GM21576 (cell line): ENCODE data around the gene RAI1.

Source experiments
- ATAC-seq: cut with Tn5 transposase; IDR thresholded peaks from one replicate; pipeline ENCODE4 v1.9.1; 2021; ENCODE audit warnings: mild to moderate bottlenecking, moderate library complexity; ENCODE audit not compliant: unreplicated experiment

The RAI1 gene

DNA sequence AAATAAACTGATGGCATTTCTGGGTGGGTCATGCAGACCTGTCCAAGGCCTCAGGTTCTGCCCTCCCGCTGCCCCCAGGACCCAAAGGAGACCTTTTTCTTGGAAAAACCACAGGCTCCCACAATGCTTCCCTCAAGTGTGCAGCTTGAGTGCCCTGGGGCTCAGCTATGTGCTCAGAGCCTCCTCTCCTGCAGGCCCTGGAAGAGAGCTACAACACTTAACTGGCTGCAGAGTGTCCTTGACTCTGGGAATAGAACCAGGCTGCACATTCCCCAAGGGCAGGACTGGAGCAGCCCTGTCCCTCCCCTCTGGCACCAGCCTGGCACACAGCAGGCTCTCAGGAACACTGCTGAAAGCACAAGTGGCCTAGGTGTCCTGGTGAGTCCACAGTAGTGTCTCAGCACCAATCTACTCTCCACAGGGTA, 160.4 kb downstream of the RAI1 start:
- no peak for ATAC-seq

- no peak for ATAC-seq
These were observed 161.0 kb downstream of the RAI1 start for GRCh38 chr17:17842111-17842876.

- ATAC-seq = no peak
These were observed 161.8 kb downstream of the RAI1 start for GRCh38 chr17:17843096-17843495.

DNA sequence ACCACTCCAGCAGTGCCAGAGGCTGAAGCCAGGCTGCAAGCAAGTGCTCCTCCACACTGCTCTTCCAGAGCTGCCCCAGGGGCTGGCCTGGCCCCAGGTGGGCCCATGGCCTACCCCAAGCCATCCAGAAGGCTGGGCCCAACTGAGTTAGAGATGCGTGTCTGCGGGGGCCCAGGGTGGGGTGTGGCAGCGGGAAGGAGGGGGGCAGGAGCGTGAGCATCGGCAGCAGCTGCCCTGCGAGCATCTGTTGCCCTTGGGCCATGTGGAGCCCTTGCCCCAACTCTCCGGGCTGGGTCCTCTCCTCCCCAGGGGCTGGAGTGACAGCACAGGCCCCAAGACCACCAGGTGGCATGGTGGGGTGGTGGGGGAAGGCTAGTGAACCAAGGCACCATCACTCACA, 162.8 kb downstream of the RAI1 start:
- ATAC-seq = no peak

- ATAC-seq = no peak
These were observed 163.2 kb downstream of the RAI1 start for GRCh38 chr17:17844500-17844899.

DNA sequence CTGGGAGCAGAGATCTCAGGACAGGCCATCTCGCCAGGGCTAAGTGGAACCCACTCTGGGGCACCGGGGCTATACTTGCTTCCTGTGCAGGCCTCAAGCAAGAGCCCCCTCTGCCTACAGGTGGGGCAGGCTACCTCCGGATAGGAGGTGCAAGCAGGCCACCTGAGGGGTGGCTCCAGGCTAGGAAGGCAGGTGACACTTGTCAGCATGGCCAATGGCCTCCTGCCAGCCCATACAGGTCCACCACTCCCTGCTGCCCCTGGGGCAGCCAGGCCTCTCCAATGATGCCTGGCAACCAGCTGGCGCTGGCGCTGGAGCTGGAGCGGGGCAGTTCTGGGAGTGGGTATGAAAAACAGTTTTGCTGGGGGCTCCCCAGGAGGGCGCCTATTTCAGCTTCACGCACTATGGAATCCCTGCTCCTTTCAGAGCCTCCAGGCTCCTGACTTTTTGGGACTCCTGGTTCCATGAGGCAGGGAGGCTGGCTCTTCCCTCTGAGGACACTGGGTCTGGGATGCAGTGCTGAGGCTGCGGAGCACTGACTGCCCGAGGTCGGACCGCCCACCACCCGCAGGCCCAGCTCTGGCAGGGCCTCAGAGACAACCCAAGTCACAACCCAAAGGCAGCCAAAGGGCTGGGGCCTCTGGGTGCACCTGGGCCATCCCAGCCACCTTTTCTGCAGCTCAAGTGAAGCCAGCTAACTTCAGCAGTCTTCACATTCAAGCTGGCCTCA, 164.0 kb downstream of the RAI1 start:
- ATAC-seq = no peak

DNA sequence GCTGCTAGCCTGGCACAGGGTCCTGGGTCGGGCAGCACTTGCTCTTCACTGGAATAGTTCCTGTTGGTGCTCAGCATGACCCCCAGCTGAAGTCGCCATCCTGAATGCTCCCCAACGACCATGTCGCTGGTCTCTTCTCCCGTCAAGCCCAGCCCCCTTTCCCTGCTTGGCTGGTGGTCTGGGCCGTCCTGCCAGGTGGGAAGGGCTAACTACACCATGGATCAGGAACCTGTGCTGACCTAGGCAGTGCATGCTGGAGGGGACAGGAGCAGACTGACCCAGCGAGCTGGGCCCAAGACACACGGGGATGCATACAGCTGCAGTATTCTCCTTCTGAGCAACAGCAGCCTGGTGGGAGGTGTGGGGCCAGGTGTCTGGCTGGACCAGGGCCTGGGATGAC, 164.7 kb downstream of the RAI1 start:
- ATAC-seq = no peak

DNA sequence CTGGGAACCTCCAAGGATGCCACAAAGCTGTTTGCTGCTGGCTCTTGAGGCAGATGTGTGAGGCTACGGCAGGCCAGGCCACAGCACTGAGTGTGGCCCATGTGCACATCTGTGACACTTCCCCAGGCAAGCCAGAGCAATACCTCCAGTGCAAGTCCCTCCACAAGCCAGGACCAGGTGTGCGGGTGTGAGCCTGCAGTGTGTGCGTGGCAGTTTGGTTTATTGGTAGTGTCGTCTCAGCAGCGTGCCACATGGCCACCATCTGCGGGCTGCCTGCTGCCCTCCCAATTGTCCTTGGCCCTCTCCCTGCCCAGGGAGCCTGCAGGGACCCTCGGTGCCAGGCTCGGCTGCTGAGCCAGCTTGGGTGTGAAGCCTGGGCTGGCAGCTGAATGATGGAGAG, 165.4 kb downstream of the RAI1 start:
- no peak for ATAC-seq

DNA sequence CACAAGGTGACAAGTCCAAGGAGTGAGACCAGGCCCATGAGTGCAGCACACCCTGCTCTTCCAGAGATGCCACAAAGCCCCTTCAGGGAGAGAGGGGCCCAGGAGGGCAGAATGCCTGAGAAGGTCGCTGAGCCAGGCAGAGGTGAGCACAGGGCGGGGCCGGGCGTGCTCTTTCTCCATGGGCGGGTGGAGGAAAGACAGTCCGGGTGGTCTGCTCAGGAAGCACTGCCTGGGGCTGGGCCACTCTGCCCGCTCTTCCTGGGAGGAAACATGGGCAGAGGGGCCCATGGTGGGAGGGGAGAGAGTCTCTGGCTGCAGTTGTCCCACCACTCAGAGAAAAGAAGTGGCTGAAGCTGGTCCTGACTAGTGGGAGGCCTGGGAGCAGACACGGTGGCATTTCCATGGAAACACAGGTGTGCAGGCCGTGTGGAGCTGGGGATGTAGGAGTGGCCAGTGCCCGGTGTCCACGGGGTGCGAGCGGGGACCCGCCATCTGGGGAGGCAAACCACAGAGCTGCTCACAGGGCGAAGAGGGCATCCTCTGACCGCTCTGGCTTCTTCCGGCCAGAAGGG, 165.9 kb downstream of the RAI1 start:
- no peak for ATAC-seq

DNA sequence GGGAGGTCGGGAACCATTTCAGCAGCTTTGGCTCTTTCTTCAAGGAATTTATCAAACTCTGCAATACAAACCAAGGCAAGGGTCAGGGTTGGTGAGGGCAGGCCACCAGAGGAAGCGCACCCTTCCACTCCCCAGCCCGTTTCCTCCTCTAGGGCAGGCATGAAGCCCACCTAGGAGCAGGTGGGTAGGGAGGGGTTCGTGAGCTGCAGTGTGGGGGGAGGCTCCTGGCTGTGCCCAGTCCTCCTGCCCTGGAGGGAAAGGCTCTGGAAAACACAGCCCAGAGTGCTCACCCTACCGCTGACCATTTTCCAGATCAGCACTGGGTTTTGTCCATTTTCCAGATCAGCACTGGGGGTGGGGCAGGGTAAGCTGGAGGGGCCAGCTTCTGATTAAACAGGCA, 166.5 kb downstream of the RAI1 start:
- no peak for ATAC-seq

- no peak for ATAC-seq
These were observed 167.2 kb downstream of the RAI1 start for GRCh38 chr17:17848311-17849082.

GRCh38 chr17:17849147-17849820, 168.0 kb downstream of the RAI1 start:
- no peak for ATAC-seq

DNA sequence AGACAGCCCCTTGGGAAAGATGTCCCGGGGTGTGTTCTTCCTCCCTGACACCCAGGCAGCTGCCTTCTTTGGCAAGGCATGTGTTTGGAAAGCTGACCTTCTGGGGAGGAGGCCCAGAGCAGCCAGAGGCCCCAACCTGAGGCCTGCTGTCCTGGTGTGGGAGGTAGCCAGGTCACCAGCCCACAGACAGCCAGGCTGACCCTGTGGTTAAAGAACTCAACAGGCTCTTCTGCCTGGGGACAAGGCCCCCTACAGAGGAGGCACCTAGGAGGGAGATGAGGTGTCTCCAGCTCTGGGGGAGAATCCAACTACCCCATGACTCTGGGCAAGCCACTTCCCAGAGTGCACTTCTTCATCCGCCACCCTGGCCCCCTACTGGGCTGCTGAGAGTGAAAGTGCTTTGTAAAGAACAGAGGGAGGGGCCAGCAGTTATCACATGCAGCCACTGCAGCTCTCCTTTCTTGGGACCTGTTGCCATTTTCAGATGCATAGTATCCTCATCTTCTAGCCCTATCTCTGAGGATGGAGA, 168.7 kb downstream of the RAI1 start:
- ATAC-seq = no peak

DNA sequence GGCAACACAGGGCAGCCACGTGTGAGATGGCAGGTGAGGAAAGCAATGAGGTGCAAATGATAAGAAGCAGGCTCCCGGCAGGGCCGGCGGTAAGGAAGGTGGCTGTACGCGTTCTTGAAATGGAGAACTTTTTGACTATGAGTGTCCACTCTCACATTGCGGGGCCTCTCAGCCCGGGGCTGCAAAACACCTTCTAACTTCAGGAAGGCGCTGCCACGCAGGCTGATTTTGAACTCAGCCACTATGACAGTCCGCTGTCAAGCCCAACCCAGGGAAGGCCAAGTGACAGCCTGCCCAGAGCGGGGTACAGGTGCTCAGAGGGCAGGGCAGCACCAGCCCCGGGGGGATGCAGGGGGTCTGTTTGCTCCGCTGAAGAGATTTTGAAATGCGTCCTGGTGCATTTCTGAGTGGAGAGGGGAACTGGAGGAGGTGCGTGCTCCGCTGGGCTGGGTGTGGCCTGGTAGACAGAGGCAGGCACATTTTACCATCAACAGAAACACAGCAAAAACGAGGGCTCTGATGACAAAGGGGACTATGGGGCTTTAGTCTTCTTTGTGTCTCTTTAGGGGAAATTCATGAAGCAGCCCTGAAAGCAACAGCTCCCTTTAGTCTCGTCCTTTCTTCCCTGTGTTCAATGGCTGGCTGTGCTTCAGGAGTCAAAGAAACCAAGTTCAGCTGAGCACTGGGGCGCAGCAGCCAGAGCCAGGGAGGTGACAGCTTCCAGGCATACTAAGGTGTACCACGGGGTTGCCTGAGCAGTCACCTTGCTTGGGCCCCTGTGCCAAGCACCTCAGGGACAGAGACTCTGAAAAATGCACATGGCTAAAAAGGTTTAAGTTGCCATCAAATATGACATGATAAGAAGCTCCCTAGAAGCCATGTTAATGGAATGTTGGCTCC, 170.1 kb downstream of the RAI1 start:
- no peak for ATAC-seq

- ATAC-seq = no peak
These were observed 171.7 kb downstream of the RAI1 start for GRCh38 chr17:17852930-17853329.

GRCh38 chr17:17853811-17854447, 172.7 kb downstream of the RAI1 start:
- ATAC-seq = no peak

DNA sequence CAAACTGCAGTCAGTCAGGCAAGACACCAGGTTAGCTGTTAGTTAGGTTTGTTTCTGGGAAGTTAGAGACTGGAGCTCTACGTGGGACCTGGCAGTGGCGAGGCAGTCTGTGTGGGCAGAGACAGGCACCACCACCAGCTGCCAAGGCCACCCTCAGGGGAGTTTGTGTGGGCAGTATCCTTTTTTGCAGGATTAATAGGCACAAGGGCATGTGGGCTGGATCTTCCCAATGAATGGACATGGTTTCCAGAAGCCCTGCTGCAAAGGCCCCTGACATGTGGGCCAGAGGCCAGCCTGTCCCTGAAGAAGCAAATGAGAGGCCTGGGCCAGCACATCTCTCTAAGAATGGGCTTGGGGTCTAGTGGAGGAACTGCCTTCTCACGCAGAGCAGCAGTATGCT, 174.7 kb downstream of the RAI1 start:
- no peak for ATAC-seq

DNA sequence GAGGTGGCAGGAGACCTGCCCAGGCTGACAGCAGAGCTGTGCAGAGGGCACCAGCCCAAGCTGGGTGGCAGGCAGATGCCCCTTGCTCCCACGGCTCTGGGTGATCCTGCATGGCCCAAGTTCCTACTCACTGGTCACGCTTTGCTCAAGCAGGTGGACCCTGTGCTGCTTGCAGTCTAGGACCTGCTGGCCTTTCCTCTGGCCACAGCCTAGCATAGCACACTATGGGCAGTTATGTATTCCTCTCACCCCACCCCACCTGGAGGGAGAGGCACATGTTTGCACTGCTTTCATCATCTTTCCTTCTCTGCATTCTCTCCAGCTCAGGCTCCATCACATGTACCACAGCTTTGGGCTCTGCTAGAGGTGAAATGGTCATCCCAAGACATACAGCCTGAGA, 175.1 kb downstream of the RAI1 start:
- ATAC-seq = no peak

- ATAC-seq = no peak
These were observed 176.2 kb downstream of the RAI1 start for GRCh38 chr17:17857496-17857895.
